Lung microvascular endothelial cell (primary cell): ENCODE results near the gene PTPN14. TPM values are rescaled to one million over a fixed set of nuclear protein-coding genes. Genes with fewer than 3 reads are reported as not detected.

Source experiments
- DNase-seq, 2 donors: peaks; one replicate each; pipeline versions ENCODE4 v3.0.0 to v3.0.0-alpha.2; 2010; ENCODE audit warnings: low read depth in 2 of 2
- total RNA-seq: library from RNA; depleted of rRNA; stranded (reverse); fragments of >200 nt; gene quantifications from 2 replicates; pipeline ENCODE4 v1.2.1, GENCODE V29; 2014

Gene PTPN14
- total RNA-seq, 1 donor from 2014 or later: 71.8 TPM

- DNase-seq: no peak
Measured at GRCh38 chr1:214435867-214436266, 115.5 kb downstream of the PTPN14 start.

GRCh38 chr1:214432245-214432644, 119.2 kb downstream of the PTPN14 start:
- no peak for DNase-seq

DNA sequence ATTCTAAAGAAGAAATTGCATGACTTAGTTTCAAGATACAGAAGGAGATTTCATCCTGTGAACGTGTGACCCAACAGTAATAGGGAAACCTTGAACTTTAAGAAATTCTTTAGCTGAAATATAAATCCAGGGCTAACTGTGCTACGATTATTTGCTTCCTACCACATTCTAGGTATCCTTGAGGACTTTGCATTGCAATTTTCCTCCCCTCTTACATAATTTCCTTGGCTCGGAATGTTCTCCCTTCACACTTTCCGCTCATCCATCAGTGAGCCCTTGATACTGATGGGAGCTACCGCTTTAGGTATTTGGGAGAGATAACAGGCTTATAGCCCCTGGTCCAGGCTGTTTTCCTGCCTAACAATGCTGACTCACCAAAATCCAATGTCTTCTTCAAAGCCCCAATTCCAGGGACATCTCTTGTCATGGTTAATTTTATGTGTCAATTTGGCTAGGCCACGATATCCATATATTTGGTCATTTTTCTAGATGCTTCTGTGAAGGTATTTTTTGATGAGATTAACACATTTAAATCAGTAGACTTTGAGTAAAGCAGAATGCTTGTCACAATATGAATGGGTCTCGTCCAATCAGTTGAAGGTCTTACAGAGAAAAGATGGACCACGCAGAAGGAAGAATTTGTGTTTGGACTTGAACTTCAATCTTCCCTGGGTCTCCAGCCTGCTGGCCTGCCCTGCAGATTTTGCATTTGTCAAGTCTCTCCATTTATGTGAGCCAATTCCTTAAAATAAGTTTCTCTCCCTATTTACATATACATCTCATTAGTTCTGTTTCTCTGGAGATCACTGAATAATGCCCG, 121.2 kb downstream of the PTPN14 start:
- DNase-seq: no peak

DNA sequence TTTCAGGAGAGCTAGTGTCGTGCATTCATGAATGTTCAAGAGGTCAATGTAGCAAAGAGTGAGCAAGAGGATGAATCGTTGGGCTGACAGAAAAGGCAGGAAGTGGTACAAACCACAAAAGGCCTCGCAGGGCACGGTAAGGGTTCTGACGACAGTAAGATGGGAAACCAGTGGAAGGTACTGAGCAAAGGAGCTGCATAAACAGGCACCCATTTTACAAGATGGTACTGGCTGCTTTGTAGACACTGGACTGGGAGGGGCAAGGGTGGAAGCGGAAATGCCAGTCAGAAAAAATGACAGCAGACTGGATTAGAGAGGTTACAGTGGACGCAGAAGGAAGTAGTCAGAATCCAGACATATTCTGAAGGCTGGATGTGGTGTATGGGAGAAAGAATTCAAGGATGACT, 123.5 kb downstream of the PTPN14 start:
- DNase-seq: peak; percentile 43 to 95

DNA sequence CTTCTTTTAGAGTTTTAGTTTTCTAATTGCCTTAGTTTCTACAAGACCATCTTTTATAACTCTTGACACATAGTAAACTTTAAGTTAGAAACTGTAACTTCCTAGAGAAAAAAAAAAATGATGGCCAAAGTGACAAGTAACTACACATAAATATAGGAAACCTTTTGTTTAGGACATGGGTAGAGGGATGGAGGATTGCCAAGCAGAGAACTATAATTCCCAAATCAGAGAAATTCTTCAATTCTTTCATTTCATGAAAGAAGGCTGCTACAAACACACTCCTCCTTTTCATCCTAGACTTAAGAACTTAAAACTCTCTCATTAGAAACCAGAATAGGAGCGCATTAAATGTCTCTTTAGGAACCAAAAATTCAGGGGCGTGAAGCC, 125.0 kb downstream of the PTPN14 start:
- no peak for DNase-seq

DNA sequence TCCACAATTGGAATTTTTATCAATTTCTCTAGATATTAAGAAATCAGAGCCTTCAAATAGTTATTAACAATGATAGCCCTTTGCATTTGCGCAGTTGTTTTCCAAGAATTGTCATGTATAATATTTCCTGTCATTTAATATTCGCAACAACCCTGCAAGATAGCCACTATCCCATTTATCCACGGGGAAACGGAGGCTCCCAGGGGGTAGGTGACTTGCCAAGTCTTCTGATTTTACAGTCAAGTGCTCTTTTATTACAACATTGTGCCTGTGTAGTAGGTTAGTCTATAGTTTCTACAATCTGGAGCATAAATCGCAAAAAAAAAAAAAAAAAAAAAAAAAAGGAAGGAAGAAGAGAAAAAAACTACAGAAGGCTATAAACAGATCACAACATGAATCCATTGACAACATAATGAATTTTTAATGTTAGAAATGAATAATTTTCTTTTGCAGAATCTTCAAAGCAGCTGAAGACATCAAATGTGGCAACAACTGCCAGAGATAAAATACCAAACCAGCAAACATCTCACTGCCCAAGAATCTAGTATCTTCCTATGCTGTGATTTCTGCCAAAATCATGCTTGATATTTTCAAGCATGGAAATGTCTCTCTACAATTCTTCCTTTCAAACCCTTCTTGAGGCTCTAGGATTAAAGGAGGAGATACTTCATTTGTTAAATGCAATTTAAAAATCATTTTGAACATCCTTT, 125.5 kb downstream of the PTPN14 start:
- no peak for DNase-seq

GRCh38 chr1:214425101-214425500, 126.3 kb downstream of the PTPN14 start:
- DNase-seq: no peak

DNA sequence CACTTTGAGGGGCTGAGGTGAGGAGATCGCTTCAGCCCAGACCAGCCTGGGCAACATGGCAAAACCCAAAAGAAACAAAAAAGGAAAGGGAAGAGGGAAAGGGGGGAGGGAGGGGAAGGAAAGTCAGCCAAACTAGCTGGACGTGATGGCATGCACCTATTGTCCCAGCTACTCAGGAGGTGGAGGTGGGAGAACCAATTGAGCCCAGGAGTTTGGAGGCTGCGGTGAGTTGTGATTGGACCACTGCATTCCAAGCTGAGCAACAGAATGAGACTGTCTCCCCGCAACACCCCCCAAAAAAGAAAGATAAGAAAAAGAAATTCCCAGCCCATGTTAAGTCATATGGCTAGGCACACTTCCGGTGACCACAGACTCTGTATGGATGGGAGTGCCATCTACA, 128.4 kb downstream of the PTPN14 start:
- DNase-seq: no peak

- DNase-seq: peak in 1 of 2 donors; percentile 88
Measured at GRCh38 chr1:214422137-214422671, 129.2 kb downstream of the PTPN14 start.

DNA sequence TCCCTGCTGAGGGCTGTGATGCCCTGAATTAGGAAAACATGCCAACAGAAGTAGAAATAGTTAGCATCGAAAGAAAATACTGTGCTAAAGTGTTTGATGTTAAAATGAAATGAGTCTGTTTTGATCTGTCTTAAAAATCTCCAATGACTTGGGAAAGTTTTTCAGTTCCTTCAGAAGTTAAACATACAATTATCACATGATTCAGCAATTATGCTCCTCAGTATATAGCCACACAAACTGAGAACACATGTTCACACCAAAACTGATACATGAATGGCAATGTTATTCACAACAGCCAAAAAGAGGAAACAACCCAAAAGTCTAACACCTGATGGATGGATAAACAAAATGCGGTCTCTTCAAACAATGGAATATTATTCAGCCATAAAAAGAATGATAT, 130.6 kb downstream of the PTPN14 start:
- DNase-seq: no peak

DNA sequence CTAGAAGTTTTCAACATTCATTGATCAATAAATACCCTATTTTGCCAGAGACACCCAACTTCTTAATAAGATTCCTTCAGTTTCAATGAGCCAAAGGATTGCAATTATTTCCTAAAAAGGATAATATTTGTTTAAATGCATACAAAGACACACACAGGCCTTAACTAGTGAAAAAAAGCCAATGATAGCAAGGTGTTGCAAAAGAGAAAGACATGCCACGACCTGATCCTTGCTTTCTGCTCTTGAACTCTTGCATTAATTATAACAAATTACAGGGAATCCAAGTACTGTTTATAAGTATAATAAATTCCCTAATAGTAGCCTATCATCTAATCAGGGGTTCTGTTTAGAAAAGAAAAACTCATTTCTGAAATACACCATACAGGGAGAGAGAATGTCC, 131.1 kb downstream of the PTPN14 start:
- no peak for DNase-seq

DNA sequence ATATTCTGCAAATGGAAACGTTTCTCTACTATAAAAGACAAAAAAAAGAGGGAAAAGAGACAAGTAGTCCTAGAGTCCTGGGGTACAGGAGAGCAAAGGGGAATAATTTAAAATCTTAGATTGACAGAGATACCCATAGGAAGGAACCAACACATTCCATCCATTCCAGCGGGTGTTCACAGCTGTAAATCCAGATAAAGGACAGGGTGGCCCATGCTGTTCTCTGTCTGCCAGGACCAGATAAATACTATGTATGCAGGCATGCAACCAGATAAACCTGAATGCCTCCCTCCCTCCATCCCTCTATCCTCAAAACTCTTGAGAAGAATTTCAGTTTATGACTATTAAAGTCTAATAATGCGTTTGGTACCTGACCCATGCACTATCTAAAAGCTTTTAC, 131.8 kb downstream of the PTPN14 start:
- no peak for DNase-seq

GRCh38 chr1:214418391-214418790, 133.0 kb downstream of the PTPN14 start:
- DNase-seq: peak; percentile 42 to 47

- DNase-seq: no peak
Measured at GRCh38 chr1:214417545-214418210, 133.7 kb downstream of the PTPN14 start.

DNA sequence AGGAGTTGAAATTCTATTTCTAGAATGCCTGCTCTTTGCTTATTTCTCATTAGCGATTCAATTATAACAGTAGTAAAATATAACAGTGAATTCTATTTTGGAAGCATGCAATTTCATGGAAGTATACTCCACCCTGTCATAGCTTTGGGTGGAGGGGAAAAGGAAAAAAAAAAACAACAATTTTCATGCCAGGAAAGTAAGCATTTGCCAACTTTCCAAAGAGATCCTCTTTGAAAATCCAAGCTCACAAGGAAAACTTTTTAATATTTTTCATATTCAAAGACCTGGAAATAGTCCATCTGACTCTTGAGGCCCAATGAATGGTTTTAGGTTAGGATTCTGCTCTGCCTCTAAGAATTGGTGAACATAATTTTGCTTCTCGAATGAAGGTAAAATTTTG, 134.5 kb downstream of the PTPN14 start:
- peak in 1 of 2 donors; percentile 63 for DNase-seq

DNA sequence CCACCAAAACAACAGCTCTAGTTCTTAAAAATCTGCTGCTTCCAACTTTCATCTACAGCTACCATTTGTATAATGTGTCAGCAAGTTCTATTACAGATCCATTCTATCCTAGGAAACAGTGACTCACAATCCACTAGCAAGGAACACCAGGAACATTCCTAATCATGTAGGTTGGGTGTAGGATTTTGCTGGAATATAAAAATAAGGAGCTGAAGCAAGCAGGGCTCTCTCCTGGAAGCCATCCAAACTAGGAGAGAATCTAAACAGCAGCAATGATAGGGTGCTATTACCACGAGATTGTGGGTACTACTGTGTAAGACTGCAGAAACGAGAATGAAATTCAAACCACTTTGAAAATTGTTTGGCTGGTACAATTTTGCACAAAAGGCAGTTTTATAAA, 135.0 kb downstream of the PTPN14 start:
- peak; percentile 74 to 80 for DNase-seq

- no peak for DNase-seq
Measured at GRCh38 chr1:214415131-214415530, 136.3 kb downstream of the PTPN14 start.

- DNase-seq: peak; percentile 37 to 60
Measured at GRCh38 chr1:214414691-214415090, 136.7 kb downstream of the PTPN14 start.

DNA sequence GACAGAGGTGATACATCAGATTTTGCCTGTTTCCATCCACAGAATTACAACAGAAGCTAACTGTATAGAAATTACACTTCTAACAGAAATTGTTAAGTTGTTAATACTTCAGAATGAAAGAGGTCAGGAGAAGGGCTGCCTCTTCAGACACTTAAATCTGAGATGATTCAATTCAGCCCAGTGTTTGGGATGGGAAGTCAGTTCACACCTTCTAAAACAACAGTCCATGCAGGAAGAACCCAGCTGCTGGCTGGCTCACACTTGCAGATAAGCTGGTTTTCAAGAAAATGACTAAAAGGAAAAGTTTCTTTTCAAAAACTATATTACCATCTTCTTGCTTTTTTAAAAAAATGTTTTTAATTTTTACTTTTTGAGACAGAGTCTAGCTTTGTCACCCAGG, 138.1 kb downstream of the PTPN14 start:
- DNase-seq: no peak

DNA sequence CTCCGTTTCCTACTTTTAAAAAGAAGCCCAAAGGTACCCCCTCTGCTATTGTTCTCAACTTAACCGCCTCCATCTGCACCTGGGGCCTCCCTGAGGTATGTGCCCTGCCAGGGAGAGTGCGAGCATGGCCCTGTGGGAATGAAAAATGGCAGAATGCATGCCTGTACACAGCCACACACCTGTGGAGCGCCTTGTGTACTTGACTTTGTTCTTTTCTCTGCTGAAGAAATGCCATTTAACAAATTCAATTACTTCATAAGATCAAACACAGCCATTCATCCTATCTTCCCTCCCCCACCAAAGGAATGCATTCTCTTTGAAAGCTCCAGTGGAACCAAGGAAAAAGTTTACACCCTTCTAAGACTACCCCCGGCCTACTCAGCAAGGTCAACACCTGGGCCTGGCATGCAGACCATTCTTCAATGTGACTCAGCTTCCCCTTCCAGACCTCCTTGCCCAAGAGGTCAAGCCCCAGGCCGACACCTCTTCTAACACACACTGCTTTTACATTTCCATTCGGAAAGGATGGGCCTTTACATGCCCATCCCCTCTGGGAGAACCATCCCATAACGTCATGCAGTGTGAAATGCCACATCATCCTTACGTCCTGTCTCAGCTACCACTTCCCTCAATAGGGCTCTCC, 146.7 kb downstream of the PTPN14 start:
- DNase-seq: peak; percentile 43 to 98

- DNase-seq: peak; percentile 51 to 95
Measured at GRCh38 chr1:214404154-214404553, 147.2 kb downstream of the PTPN14 start.

DNA sequence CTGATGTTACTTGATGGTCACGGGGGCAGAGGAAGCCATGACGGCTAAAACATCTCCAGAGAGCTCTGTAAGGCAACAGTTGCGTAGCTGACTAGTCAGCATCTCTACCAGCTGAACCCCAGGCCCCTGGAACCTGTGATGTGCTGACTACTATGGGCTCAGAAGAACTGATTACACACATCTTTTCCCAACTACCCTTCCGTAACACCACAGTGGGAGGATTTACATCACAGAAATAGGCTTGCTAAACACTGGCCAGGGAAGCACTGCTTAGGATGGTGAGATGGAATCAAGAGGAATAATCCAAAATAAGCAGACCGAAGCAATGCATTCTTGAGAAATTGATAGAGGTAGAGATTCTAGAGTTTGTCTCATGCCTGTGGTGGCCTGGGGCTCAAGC, 148.0 kb downstream of the PTPN14 start:
- peak in 1 of 2 donors; percentile 29 for DNase-seq
